GM19395 (cell line): Measurements from ENCODE around the gene WDR83.
"Not testable (repeated sequence)": the region's sequence is repeated elsewhere in the genome, so short reads cannot be mapped to it uniquely, and the experiment has no call there.

ENCODE experiments used
- ATAC-seq: cut with Tn5 transposase; IDR thresholded peaks from one replicate; pipeline ENCODE4 v1.9.1; 2021; ENCODE audit warnings: mild to moderate bottlenecking, moderate library complexity; ENCODE audit not compliant: unreplicated experiment

Gene WDR83

DNA sequence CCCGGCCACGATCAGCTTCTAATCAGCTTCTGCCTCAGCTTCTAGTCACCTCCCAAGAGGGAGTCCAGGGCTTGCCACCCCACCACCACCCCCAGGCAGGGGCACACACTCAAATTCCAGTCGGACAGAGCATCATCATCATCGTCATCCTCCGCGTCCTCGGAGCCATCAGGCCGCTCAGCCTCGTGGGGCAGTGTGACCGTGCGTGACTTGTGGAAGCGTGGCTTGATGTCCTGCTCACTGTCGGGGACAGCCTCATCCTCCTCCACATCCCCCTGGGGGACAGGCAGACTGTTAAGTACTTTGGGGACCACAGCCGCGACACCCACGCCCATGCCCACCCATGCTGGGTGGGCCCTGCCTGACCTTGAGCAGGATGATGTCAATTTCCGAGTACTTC lies 44.6 kb downstream of the WDR83 start:
- no peak for ATAC-seq

DNA sequence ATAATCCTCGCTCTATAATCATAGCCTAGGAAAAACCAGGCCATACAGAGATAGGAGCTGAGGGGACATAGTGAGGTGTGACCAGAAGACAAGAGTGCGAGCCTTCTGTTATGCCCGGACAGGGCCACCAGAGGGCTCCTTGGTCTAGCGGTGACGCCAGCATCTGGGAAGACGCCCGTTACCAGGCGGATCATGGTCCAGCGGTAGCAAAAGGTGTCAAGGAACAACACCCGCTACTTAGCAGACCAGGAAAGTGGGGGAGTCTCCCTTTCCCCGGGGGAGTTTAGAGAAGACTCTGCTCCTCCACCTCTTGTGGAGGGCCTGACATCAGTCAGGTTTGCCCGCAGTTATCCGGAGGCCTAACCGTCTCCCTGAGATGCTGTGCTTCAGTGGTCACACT lies 45.5 kb downstream of the WDR83 start:
- ATAC-seq: not testable (repeated sequence)

DNA sequence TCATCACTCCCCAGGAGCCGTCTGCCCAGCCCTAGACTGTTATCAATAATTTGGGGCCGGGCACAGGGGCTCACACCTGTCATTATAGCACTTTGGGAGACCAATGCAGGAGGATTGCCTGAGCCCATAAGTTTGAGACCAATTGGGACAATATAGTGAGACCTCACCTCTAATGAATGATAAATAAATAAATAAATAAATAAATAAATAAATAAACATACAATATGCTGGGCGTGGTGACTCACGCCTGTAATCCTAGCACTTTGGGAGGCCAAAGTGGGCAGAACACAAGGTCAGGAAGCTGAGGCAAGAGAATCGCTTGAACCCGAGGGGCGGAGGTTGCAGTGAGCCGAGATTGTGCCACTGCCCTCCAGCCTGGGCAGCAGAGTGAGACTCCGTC lies 46.7 kb downstream of the WDR83 start:
- ATAC-seq: not testable (repeated sequence)

DNA sequence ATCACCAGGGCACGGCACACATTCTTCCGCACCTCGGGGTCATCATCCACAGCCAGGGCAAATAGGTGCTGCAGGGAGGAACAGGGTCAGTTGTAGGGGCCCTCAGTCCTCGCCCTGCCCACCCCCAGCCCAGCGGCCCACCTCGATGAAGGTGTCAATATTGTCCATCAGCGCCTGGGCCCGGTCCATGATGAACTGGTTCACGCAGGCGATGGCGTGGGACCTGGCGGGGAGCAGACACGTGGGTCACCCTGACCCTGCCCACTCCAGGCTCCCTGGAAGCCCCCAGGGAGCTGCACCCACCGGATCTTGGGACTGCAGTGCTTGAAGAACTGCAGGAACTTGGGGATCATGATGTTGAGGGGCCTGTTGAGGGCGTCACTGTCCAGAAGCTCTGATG lies 48.5 kb downstream of the WDR83 start:
- ATAC-seq: no peak

DNA sequence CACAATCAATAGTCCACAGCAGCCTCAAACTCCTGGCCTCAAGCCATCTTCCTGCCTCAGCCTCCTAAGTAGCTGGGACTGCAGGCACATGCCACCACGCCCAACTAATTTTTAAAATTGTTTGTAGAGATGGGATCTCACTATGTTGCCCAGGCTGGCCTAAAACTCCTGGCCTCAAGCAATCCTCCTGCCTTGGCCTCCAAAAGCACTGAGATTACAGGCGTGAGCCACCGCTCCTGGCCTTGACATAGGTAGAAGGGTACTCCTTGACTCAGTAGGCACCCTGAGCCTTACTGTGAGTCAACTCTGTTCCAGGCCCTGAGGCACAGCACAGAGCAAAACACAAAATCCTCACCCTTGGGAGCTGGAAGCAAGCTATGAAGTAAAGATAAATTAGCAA lies 49.3 kb downstream of the WDR83 start:
- no peak for ATAC-seq

DNA sequence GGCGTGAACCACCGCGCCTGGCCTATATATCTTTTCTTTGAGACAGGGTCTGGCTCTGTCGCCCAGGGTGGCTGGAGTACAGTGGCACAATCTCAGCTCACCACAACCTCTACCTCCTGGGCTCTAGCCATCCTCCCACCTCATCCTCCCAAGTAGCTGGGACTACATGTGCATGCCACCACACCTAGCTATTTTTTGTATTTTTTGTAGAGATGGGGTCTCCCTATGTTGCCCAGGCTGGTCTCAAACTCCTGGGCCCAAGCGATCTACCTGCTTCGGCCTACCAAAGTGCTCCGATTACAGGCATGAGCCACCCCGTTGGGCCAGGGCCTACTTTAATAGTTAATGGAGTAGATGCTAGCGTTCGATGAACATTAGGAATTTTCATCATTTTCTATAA lies 53.7 kb downstream of the WDR83 start:
- ATAC-seq: no peak

DNA sequence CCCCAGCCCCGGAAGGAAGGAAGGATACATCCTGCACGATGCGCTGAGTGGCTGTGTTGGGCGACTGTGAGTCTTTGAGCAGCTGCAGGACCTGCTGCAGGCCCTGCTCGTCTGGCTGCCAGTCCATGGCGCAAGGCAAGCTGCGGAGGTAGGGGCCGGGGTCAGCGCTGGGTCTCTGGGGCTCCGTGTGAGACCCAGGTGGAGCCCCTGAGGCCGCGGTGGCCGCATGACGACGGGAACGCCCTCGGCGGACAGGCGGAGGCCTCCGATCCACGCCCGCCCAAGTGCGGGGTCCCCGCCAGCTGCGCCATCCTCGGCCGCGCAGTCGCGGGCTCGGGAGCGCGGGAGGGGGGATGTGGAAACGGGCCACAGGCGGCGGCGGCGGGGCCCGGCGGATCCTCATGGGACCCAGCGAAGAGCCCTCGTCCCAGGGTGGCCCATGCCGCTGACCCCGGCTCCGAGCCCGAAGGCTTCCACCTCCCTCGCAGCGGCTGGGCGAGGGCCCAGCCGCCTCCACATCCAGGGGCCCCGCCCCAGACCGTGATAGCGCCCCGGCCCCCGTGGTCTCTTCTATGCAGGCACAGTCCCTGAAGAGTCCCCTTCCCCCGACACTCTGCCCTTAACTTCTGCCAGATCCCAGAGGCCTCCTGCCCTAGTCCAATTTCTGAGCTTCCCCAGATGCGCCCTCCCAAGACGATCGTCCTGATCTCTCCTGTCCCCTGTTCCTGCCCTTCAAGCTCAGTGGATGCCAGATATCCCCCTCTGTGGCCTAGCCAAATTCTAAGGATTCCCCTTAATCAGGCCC lies 54.4 kb downstream of the WDR83 start:
- ATAC-seq: no peak

DNA sequence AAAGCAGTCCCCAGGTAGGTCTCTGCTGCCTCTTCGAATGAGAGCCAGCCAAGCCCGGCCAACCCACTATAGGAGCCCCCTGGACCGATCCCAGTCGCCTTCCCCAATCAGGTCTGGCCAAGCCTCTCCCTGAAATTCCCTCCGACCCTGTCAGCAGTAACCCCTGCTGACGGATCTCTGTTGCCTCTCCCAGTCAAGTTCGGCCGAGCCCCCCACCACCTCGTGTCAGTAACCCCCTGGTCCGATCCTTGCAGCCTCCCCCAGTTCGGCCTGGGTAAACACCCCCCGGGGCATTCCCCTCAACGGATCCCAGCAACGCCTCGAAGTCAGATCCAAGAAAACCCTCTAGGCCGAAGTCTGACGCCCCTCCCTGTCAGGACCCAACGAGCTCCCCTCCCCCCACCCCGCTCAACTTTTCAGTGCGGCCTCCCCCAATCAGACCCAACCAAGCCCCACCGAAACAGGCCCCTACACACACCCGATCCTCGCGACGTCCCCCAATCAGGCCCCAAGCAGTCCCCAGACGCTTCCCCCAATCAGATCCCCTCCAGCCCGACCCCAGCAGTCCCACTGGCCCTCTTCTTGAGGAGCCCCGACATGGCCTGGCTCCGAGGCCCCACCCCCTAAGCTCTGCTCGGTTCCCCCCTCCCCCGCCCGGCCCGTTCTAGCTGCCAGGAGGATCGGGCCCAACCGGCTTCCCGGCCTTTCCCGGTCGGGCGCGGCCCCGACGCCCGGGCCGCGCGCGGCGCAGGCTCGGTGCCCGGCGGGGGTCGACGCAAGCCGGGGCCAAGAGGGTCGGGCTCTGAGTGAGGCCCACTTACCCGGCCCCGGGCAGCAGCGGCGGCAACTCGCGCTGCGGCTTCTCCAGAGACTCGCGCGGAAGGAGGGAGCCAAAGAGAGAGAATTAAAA lies 55.3 kb downstream of the WDR83 start:
- peak; percentile 16 for ATAC-seq

DNA sequence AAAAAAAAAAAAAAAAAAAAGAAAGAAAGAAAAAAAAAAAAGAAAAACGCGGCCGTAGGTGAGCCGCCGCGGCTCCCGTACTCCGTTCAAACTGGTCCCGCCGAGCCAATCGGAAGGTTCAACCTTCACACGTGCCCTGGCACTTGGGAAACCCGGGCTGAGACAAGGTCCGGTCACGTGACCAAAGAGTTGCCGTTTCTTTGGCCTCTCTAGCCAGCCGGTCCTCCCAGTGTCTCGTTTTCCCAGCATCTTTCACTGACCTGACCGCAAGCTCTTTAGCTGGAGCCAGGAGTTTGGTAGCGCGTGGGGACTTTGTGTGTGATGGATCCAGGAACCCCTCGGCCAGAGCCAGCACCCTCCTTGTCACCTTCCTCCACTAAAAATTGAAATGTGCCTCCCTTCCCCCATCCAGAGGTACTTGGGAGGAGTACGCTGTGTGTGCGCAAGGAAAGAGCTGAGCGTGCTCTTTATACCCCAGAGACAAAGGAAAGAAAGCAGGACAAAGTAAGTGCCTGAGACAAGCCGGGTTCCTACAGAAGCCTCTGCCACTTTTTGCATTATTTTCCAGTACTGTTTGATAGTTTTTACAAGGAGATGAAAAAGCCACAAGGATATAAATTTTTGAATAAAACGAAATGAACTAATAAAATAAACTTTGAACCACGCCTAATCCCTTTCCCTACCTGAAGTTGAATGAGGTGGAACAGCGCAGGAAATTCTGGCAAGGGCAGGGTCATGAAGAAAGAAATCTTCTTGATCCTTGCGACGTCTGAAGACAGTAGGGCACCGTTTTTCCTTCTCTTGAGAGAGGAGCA lies 56.2 kb downstream of the WDR83 start:
- peak; percentile 80 for ATAC-seq

DNA sequence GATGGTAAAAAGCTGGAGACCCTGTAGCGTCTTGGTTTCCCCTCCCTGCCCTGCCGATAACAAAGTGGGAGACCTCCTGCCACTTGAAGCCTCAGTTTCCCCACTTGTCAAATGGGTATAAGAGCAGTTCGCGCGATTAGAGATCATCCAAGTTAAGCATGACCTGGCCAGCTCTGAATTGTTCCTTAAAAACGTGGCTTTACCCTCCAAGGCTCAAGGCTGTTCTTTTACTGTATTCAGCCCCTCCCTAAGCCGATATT lies 56.7 kb downstream of the WDR83 start:
- ATAC-seq: no peak

DNA sequence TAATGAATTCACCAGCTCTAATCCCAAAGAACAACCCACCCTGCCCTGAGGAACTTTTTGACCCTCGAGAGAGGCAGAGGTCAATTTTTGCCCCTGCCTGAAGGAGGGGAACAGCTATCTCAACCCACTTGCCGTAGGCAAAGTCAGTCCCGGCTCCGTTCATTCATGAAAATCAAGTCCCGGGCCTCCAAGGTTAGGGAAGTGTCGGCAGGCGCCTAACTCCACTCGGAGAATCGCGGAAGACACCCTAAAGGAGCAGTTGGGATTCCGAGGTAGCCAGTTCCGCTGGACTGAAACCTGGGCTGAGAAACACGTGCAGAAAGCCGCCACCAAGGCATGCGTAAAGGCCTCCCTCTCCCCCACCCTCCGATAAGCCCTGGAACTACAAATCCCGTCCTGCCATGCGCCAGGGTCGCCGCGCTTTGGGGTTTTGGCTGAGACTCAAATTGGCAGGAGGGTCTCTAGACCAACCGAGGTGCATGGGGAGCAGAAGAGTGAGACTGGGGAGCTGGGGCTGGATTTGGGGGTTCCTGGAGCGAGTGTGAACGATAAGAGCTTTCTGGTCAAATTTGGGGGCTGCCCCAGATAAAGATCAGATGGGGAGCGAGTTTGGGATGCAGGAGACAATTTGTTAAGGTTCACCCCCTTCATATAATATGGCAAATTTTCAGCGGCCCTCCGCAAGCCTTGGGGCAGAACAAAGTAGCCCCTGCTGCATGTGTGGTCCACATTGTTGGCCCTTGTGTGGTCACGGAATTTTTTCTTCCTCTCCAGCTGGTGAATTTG lies 57.2 kb downstream of the WDR83 start, which contains the start of gene TNPO2:
TSS of gene TNPO2 (minus strand) at position 292 of the 786 bp plus-strand sequence. CDS start 2,955 bp downstream, outside the sequence.
- ATAC-seq: no peak
